Liver (tissue), 9 donors: ENCODE data around the gene SNCG. TPM values are rescaled to one million over a fixed set of nuclear protein-coding genes. Genes with fewer than 3 reads are reported as not detected.
"Not testable (repeated sequence)": the region's sequence is repeated elsewhere in the genome, so short reads cannot be mapped to it uniquely, and the experiment has no call there.

ENCODE experiments used
- DNase-seq: peaks from one replicate; pipeline ENCODE4 v3.0.0-alpha.2; 2017; ENCODE audit warnings: low spot score
- H3K27ac ChIP-seq, 2 donors: one replicate each; pipeline ENCODE4 v1.7.0; 2013; ENCODE audit warnings: inconsistent platforms in 2 of 2, low read length in 2 of 2, control low read depth in 1 of 2, low read depth in 1 of 2, mild to moderate bottlenecking in 1 of 2
- H3K27me3 ChIP-seq, 4 donors: one replicate each; pipeline versions ENCODE4 v1.6.1 to v1.7.0; 2013; ENCODE audit warnings: low read length in 3 of 4, inconsistent platforms in 1 of 4, mild to moderate bottlenecking in 1 of 4, moderate library complexity in 1 of 4; ENCODE audit not compliant: control insufficient read depth in 4 of 4, insufficient read depth in 4 of 4
- H3K36me3 ChIP-seq, 4 donors: one replicate each; pipeline versions ENCODE4 v1.6.1 to v1.7.0; 2013; ENCODE audit warnings: low read length in 3 of 4, mild to moderate bottlenecking in 3 of 4, low read depth in 1 of 4, moderate library complexity in 1 of 4; ENCODE audit not compliant: control insufficient read depth in 4 of 4, insufficient read depth in 3 of 4
- H3K4me1 ChIP-seq, 4 donors: one replicate each; pipeline versions ENCODE4 v1.6.1 to v1.7.0; 2013; ENCODE audit warnings: low read length in 3 of 4, mild to moderate bottlenecking in 3 of 4, moderate library complexity in 1 of 4; ENCODE audit not compliant: control insufficient read depth in 4 of 4, insufficient read depth in 4 of 4
- H3K4me3 ChIP-seq, 3 donors: one replicate each; pipeline versions ENCODE4 v1.6.1 to v1.7.0; 2013; ENCODE audit warnings: low read length in 3 of 3, control low read depth in 1 of 3, low read depth in 1 of 3, mild to moderate bottlenecking in 1 of 3
- H3K9ac ChIP-seq, 2 donors: one replicate each; pipeline ENCODE4 v1.7.0; 2013; ENCODE audit warnings: low read length in 2 of 2, mild to moderate bottlenecking in 2 of 2, moderate library complexity in 2 of 2, control low read depth in 1 of 2, low read depth in 1 of 2
- H3K9me3 ChIP-seq, 4 donors: one replicate each; pipeline versions ENCODE4 v1.6.1 to v1.7.0; 2013; ENCODE audit warnings: low read length in 3 of 4; ENCODE audit not compliant: control insufficient read depth in 4 of 4
- ATF3 ChIP-seq: IDR thresholded peaks from 2 replicates; pipeline ENCODE4 v1.6.1; 2016; ENCODE audit warnings: antibody characterized with exemption
- EGR1 ChIP-seq, 2 donors: IDR thresholded peaks; 2 replicates each; pipeline ENCODE4 v1.6.1; 2016 to 2018; ENCODE audit warnings: antibody characterized with exemption in 2 of 2, low read depth in 2 of 2
- FOXA1 ChIP-seq: IDR thresholded peaks from 2 replicates; pipeline ENCODE4 v1.6.1; 2016; ENCODE audit warnings: antibody characterized with exemption
- FOXA2 ChIP-seq: IDR thresholded peaks from 2 replicates; pipeline ENCODE4 v1.6.1; 2016; ENCODE audit warnings: antibody characterized with exemption
- GABPA ChIP-seq, 2 donors: IDR thresholded peaks in 1 of 2; conservative IDR thresholded peaks in 1 of 2; 2 replicates each; pipeline ENCODE4 v1.6.1; 2016; ENCODE audit warnings: antibody characterized with exemption in 2 of 2, mild to moderate bottlenecking in 1 of 2, moderate library complexity in 1 of 2
- HNF4A ChIP-seq, 2 donors: conservative IDR thresholded peaks; 2 replicates each; pipeline ENCODE4 v1.6.1; 2016; ENCODE audit warnings: antibody characterized with exemption in 2 of 2, mild to moderate bottlenecking in 2 of 2
- HNF4G ChIP-seq: IDR thresholded peaks from 2 replicates; pipeline ENCODE4 v1.6.1; 2016; ENCODE audit warnings: antibody characterized with exemption
- JUND ChIP-seq, 2 donors: IDR thresholded peaks; 2 replicates each; pipeline ENCODE4 v1.6.1; 2016; ENCODE audit warnings: antibody characterized with exemption in 2 of 2
- NR2F2 ChIP-seq: IDR thresholded peaks from 2 replicates; pipeline ENCODE4 v1.6.1; 2016; ENCODE audit warnings: antibody characterized with exemption
- RAD21 ChIP-seq, 2 donors: IDR thresholded peaks; 2 replicates each; pipeline ENCODE4 v1.6.1; 2016; ENCODE audit warnings: antibody characterized with exemption in 2 of 2, mild to moderate bottlenecking in 2 of 2
- RXRA ChIP-seq, 2 donors: IDR thresholded peaks; 2 replicates each; pipeline ENCODE4 v1.6.1; 2017 to 2018; ENCODE audit warnings: antibody characterized with exemption in 2 of 2, mild to moderate bottlenecking in 1 of 2
- SP1 ChIP-seq: IDR thresholded peaks from 2 replicates; pipeline ENCODE4 v1.6.1; 2018; ENCODE audit warnings: antibody characterized with exemption, mild to moderate bottlenecking
- TAF1 ChIP-seq: conservative IDR thresholded peaks from 2 replicates; pipeline ENCODE4 v1.6.1; 2016; ENCODE audit warnings: antibody characterized with exemption, mild to moderate bottlenecking
- YY1 ChIP-seq: IDR thresholded peaks from 2 replicates; pipeline ENCODE4 v1.6.1; 2016; ENCODE audit warnings: antibody characterized with exemption, mild to moderate bottlenecking
- WGBS: extraction: QIAGEN DNeasy Blood & Tissue Kit; methylation state at CpG from one replicate; pipeline ENCODE4 v1.1.7; 2013; 5-methylcytosine and 5-hydroxymethylcytosine counted together
- polyA plus RNA-seq, 2 donors: library from polyadenylated mRNA; stranded (reverse) in 1 of 2; unstranded in 1 of 2; fragments of 200-250 nt in 1 of 2; fragments of >200 nt in 1 of 2; fragmentation: Nextera tagmentation in 1 of 2; extraction: Ambion mirVana in 1 of 2; gene quantifications; one replicate each; pipeline versions ENCODE4 v1.2.1 to v1.2.3, GENCODE V29; 2013 to 2015
- total RNA-seq, 2 donors: library from RNA; depleted of rRNA; stranded (reverse); fragments of >200 nt; gene quantifications; one replicate each; pipeline ENCODE4 v1.2.3, GENCODE V29; 2014
- TF ChIP-seq, protein P1 (sequence below): IDR thresholded peaks from 2 replicates; pipeline ENCODE4 v1.6.1; 2016; ENCODE audit warnings: antibody characterized with exemption, mild to moderate bottlenecking
- TF ChIP-seq, protein P2 (sequence below): fragments of 150-350 bp; IDR thresholded peaks from 2 replicates; pipeline ENCODE4 v1.5.1; 2017; ENCODE audit warnings: improper control_type of control experiment, low read depth, low read length; ENCODE audit not compliant: missing input control
- TF ChIP-seq, protein P3 (sequence below): IDR thresholded peaks from 2 replicates; pipeline ENCODE4 v1.6.1; 2016; ENCODE audit warnings: antibody characterized with exemption
- donor health status: healthy.
- donor health status: healthy.
- donor health status: healthy.
- donor health status: healthy.
- donor health status: healthy.

SNCG gene
- total and polyA plus RNA-seq, 4 donors, result 0.84 to 2.6 (median 1.7) TPM

GRCh38 chr10:86952106-86952505 lies 6.3 kb upstream of the SNCG start:
- WGBS, result 93% methylated on average over 7 of the region's 7 CpGs

GRCh38 chr10:86952697-86953096 lies 5.7 kb upstream of the SNCG start:
- H3K36me3 ChIP-seq, H3K27ac ChIP-seq, H3K4me3 ChIP-seq, H3K9me3 ChIP-seq, H3K9ac ChIP-seq, H3K27me3 ChIP-seq, DNase-seq: not testable (repeated sequence)
- 96% methylated on average over 10 of the region's 10 CpGs for WGBS
- H3K4me1 ChIP-seq, result peaks cover 2 to 15% (median 10%) of the 10 kb centered on the region in 4 donors

More at GRCh38 chr10:86952106-86952505, 6.3 kb upstream of the SNCG start:
- Histone ChIP-seq H3K4me1 (peaks cover 2 to 15% (median 10%) of the 10 kb centered on the region in 4 donors), H3K27me3 (no peaks in the 10 kb centered on the region), H3K27ac (no peak overlapping the region), H3K9me3 (no peaks in the 10 kb centered on the region), H3K9ac (no peak overlapping the region), H3K4me3 (no peak overlapping the region), H3K36me3 (no peaks in the 10 kb centered on the region)
- TF ChIP-seq FOXA2, result no peak
- TF ChIP-seq, protein P1, sequence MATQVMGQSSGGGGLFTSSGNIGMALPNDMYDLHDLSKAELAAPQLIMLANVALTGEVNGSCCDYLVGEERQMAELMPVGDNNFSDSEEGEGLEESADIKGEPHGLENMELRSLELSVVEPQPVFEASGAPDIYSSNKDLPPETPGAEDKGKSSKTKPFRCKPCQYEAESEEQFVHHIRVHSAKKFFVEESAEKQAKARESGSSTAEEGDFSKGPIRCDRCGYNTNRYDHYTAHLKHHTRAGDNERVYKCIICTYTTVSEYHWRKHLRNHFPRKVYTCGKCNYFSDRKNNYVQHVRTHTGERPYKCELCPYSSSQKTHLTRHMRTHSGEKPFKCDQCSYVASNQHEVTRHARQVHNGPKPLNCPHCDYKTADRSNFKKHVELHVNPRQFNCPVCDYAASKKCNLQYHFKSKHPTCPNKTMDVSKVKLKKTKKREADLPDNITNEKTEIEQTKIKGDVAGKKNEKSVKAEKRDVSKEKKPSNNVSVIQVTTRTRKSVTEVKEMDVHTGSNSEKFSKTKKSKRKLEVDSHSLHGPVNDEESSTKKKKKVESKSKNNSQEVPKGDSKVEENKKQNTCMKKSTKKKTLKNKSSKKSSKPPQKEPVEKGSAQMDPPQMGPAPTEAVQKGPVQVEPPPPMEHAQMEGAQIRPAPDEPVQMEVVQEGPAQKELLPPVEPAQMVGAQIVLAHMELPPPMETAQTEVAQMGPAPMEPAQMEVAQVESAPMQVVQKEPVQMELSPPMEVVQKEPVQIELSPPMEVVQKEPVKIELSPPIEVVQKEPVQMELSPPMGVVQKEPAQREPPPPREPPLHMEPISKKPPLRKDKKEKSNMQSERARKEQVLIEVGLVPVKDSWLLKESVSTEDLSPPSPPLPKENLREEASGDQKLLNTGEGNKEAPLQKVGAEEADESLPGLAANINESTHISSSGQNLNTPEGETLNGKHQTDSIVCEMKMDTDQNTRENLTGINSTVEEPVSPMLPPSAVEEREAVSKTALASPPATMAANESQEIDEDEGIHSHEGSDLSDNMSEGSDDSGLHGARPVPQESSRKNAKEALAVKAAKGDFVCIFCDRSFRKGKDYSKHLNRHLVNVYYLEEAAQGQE, result no peak
- TF ChIP-seq, protein P2, sequence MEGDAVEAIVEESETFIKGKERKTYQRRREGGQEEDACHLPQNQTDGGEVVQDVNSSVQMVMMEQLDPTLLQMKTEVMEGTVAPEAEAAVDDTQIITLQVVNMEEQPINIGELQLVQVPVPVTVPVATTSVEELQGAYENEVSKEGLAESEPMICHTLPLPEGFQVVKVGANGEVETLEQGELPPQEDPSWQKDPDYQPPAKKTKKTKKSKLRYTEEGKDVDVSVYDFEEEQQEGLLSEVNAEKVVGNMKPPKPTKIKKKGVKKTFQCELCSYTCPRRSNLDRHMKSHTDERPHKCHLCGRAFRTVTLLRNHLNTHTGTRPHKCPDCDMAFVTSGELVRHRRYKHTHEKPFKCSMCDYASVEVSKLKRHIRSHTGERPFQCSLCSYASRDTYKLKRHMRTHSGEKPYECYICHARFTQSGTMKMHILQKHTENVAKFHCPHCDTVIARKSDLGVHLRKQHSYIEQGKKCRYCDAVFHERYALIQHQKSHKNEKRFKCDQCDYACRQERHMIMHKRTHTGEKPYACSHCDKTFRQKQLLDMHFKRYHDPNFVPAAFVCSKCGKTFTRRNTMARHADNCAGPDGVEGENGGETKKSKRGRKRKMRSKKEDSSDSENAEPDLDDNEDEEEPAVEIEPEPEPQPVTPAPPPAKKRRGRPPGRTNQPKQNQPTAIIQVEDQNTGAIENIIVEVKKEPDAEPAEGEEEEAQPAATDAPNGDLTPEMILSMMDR, result no peak
- TF ChIP-seq RAD21 (IDR thresholded peaks at IDR 0.05), result no peak
- TF ChIP-seq HNF4A (conservative IDR thresholded peaks at IDR 0.05), result no peak
- no peak for TF ChIP-seq EGR1 (IDR thresholded peaks at IDR 0.05; ENCODE audit: low read depth in 2 of 2)
- no peak for TF ChIP-seq FOXA1
- TF ChIP-seq TAF1, result no peak
- TF ChIP-seq, protein P3, sequence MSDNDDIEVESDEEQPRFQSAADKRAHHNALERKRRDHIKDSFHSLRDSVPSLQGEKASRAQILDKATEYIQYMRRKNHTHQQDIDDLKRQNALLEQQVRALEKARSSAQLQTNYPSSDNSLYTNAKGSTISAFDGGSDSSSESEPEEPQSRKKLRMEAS, result no peak
- no peak for TF ChIP-seq ATF3
- no peak for TF ChIP-seq RXRA (IDR thresholded peaks at IDR 0.05)
- no peak for TF ChIP-seq SP1
- no peak for TF ChIP-seq GABPA (IDR thresholded peaks at IDR 0.05 in 1 of 2, conservative IDR thresholded peaks at IDR 0.05 in 1 of 2)
- TF ChIP-seq YY1, result no peak
- no peak for TF ChIP-seq JUND (IDR thresholded peaks at IDR 0.05)
- TF ChIP-seq NR2F2, result no peak
- TF ChIP-seq HNF4G, result no peak
- DNase-seq, result no peak
